NCI-H1694 (cell line): ENCODE measurements around the gene ACTMAP.
A peak's percentile ranks its signal among the peaks of the same experiment; 100 is the strongest.
"Not testable (repeated sequence)": the region's sequence is repeated elsewhere in the genome, so short reads cannot be mapped to it uniquely, and the experiment has no call there.

Experiments used
- DNase-seq: peaks from one replicate; lab custom pipeline; 2025; lab: John Stamatoyannopoulos, UW

ACTMAP gene

DNA sequence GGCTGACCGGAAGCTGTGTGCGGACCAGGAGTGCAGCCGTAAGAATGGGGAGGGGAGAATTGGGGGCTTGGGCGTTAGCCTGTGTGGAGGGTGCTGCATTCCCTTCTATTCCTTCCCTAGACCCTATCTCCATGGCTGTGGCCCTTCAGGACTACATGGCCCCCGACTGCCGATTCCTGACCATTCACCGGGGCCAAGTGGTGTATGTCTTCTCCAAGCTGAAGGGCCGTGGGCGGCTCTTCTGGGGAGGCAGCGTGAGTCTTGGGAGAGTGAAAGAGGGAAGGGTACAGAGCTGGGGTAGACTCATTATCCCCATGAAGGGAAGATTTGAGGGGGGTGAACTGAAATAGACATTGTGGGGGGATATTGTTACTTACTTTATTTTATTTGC is 25.4 kb upstream of the ACTMAP start:
- no peak for DNase-seq

DNA sequence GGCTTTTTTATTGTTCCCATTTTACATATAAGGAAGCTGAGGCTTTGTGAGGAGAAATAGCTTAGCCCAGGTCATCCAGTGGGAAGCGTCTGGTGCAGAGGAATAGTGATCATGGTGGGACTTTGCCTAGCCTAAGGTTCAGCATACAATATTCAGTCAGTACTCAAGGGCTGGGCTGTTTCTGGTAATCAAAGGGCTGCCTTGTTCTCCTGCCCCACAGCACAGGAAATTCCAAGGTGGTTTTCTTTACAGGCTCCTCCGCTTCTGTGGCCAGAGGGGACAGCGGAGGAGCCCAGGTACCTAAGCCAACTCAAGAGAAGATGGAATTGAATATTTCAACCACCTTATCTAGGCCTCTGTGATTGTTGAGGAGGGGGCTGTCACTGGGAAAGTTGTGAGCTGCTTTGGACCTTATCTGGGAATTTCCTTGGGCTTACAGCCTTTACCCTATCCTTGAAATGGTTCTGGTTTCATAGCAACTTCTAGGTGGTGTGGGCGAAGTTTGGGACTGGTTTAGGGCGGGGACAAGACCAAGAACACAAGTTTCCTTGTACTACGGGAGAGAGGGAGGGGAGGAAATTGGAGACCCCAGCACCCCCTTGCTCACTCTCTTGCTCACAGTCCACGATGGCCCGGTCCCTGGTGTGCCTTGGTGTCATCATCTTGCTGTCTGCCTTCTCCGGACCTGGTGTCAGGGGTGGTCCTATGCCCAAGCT is 24.8 kb upstream of the ACTMAP start, which contains the start of gene MIA:
MIA (plus strand) TSS at position 606 of the 716 bp plus-strand sequence; CDS start at position 628, 22 bp downstream.
- no peak for DNase-seq

DNA sequence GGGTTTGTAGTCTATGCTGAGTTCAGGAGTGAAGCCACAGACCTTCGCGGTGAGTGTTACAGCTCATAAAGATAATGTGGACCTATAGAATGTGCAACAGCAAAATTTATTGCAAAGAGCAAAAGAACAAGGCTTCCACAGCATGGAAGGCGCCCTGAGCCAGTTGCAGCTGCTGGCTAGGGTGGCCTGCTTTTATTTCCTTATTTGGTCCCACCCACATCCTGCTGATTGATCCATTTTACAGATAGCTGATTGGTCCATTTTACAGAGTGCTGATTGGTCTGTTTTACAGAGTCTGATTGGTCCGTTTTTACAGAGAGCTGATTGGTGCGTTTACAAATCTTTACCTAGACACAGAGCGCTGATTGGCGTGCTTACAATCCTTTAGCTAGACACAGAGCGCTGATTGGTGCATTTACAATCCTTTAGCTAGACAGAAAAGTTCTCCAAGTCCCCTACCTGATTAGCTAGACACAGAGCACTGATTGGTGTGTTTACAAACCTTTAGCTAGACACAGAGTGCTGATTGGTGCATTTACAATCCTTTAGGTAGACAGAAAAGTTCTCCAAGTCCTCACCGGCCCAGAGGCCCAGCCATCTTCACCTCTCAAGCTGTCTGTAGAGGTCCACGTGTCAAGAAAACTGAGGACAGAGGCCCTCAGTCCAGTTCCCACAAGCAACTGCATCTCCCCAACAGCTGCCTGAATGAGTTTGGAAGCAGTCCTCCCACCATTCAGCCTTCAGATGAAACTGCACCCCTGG is 21.0 kb upstream of the ACTMAP start:
- not testable (repeated sequence) for DNase-seq

- no peak for DNase-seq
Observed at GRCh38 chr19:40768869-40769268, 18.6 kb upstream of the ACTMAP start.

DNA sequence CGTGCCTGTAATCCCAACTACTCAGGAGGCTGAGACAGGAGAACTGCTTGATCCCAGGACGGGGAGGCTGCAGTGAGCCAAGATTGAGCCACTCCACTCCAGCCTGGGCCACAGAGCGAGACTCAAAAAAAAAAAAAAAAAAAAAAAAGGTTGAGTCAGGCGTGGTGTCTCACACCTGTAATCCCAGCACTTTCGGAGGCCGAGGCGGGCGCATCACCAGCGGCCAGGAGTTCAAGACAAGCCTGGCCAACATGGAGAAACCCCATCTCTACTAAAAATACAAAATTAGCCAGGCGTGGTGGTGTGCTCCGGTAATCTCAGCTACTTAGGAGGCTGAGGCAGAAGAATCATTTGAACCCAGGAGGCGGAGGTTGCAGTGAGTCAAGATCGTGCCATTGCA is 16.1 kb upstream of the ACTMAP start:
- DNase-seq, result not testable (repeated sequence)

DNA sequence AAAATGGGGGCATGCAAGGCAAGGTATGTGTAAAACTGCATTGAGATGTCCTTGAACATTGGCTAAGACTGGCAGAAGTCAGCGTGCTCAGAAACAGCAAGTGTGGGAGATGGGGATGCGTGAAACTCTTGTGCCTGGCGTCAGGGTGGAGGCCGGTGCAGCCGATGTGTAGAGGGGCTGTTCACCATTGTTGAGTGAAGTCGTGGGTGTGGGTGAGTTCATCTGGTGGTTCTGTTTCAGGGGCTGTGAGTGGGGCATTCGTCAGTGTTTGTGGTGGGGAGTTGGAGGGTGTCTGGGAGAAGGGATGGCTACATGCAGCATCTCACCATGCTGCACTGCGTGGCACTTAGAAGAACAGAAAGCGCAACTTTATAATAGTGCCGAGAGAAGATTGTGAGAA is 13.7 kb upstream of the ACTMAP start:
- no peak for DNase-seq

DNA sequence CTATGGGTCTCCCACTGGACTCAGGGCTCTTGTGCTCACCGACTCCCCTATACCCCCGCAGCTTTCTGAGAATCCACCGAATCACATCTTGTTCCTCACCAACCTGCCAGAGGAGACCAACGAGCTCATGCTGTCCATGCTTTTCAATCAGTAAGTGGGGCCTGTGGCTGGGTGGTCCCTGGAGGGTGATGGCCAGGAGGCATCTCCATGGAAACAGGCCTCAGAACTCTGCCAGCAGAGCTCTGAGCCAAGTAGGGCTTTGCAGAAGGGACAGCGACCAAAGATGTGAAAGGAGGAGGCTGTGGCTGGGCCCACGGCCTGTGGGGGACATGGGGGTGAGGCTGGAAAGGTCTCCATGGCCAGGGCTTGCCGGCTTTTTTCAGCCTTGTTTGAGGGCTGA is 13.2 kb upstream of the ACTMAP start:
- no peak for DNase-seq

DNA sequence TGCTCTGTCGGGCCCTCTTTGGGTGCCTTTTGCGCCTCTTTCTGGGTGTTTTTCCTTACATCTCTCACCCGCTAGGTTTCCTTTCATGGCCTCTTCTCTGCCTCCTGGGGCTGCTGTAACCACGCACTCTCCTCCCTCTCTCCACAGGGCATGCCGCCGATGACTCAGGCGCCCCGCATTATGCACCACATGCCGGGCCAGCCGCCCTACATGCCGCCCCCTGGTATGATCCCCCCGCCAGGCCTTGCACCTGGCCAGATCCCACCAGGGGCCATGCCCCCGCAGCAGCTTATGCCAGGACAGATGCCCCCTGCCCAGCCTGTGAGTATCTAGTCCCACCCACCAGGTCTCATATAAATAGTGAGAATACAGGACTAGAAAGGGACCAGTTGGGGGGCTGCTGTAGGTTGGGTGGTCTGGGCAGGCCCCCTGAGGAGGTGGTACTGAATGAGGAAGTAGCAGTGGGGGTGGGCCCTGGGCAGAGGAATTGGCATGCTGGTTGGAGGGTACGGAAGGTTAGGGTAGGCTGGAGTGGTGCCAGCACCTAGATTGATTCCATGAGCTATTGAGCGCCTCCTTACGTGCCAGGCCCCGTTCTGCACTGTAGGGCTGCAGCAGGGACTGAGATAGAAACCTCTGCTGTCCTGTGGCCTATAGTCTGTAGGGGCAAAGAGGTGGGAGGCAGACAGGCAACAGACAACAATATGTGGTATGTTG is 12.6 kb upstream of the ACTMAP start:
- no peak for DNase-seq

DNA sequence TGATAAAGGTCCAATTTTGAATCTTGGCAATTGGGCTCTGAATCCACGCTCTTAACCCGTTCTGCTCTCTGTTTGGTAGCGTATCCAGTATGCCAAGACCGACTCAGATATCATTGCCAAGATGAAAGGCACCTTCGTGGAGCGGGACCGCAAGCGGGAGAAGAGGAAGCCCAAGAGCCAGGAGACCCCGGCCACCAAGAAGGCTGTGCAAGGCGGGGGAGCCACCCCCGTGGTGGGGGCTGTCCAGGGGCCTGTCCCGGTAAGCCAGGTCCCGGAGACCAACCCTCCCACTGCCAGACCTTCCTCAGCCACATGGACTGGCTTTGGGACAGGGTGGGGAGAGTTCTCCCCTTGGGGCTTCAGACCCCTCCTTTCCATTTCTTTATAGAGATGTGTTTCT is 9.1 kb upstream of the ACTMAP start:
- no peak for DNase-seq

- no peak for DNase-seq
Observed at GRCh38 chr19:40758491-40758890, 8.2 kb upstream of the ACTMAP start.

GRCh38 chr19:40756502-40757110 is 6.3 kb upstream of the ACTMAP start:
- DNase-seq, result no peak

- no peak for DNase-seq
Observed at GRCh38 chr19:40755791-40756190, 5.5 kb upstream of the ACTMAP start.

DNA sequence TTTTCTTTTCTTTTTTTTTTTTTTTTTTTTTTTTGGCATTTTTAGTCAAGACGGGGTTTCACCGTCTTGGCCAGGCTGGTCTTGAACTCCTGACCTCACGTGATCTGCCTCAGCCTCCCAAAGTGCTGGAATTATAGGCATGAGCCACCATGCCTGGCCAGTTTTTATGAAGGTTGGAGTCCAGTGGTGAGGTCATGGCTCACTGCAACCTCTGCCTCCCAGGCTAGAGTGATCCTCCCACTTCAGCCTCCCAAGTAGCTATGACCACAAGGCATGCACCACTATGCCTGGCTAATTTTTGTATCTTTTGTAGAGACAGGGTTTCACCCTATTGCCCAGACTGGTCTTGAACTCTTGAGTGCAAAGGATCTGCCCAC is 5.0 kb upstream of the ACTMAP start:
- no peak for DNase-seq

DNA sequence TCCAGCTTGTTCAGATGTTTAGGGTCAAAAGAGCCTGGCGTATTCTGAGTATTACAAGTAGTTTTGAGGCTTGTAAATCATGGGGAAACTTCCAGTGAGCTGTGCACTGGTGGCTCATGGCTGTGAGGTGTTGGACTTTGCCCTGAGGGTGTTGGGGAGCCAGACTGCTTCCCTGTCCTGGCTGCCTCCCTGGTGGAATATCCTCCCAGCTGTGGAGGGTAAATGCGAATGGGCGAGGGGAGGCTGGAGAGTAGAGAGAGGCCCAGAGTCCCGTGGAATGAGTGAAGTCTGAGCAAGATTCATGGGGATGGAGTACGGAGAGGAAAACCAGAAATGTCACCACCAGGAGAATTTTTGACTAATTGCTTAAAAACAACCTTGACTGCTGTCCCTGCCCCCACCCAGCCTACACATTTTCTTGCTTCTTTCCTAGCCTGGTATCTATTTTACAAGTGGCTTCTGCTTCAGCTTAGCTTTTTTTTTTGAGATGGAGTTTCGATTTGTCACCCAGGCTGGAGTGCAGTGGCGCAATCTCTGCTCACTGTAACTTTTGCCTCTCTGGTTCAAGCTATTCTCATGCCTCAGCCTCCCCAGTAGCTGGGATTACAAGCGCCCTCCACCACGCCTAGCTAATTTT is 4.5 kb upstream of the ACTMAP start:
- DNase-seq, result no peak

GRCh38 chr19:40752257-40752781 is 2.0 kb upstream of the ACTMAP start:
- DNase-seq, result no peak

DNA sequence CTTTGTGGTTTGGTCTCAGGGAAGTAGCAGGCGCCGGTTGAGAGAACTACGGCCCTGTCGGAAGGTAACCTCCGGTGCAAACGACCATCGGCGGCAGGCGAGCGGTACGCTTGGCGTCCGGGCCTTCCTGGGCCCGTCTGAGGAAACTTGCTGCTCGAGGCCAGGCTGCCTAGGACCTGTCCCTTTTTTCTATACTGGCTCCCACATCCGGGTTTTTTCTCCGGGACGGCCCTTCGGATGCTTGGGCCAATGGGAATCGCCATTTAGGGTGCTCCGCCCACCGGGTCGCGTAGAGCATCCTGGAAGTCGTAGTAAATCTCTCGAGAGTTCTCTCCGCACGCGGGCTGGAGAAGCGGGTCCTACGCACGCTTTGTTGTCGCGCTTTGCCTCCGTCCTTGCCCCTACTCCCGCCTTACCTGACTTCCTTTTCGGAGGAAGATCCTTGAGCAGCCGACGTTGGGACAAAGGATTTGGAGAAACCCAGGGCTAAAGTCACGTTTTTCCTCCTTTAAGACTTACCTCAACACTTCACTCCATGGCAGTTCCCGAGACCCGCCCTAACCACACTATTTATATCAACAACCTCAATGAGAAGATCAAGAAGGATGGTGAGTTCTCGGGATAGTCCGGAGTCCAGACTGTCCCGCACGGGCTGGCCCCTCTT is 729 bp upstream of the ACTMAP start, which contains the start of gene SNRPA:
SNRPA (plus strand) TSS at position 330 of the 664 bp plus-strand sequence; CDS start at position 536, 206 bp downstream.
- DNase-seq, result peak; percentile 98

DNA sequence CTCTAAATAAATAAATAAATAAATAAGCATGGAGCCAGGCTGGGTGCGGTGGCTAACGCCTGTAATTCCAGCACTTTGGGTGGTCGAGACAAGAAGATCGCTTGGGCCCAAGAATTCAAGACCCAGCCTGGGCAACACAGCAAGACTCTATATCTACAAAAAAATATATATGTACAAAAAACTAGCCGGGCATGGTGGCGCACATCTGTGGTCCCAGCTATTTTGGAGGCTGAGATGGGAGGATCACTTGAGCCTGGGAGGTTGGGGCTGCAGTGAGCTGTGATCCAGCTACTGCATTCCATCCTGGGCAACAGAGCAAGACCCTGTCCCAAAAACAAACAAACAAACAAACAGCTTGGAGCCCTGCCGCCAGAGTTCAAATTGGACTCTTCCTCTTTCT is 2.7 kb downstream of the ACTMAP start:
- no peak for DNase-seq

- DNase-seq, result no peak
Observed at GRCh38 chr19:40745402-40745780, 4.9 kb downstream of the ACTMAP start.

- no peak for DNase-seq
Observed at GRCh38 chr19:40744554-40745401, 5.5 kb downstream of the ACTMAP start.

- no peak for DNase-seq
Observed at GRCh38 chr19:40743926-40744325, 6.4 kb downstream of the ACTMAP start.
